IPS-18a (cell line): ENCODE measurements around the gene MFN1.

Source experiments
- H3K27ac ChIP-seq: one replicate; pipeline ENCODE4 v1.5.1; 2013; ENCODE audit warnings: low read length
- H3K27me3 ChIP-seq: one replicate; pipeline ENCODE4 v1.6.1; 2013; ENCODE audit warnings: mild to moderate bottlenecking, low read length; ENCODE audit not compliant: control insufficient read depth, insufficient read depth
- H3K36me3 ChIP-seq: one replicate; pipeline ENCODE4 v1.6.1; 2013; ENCODE audit warnings: low read depth, low read length; ENCODE audit not compliant: control insufficient read depth
- H3K4me1 ChIP-seq: one replicate; pipeline ENCODE4 v1.6.1; 2013; ENCODE audit warnings: low read depth, low read length; ENCODE audit not compliant: control insufficient read depth
- H3K4me3 ChIP-seq: one replicate; pipeline ENCODE4 v1.5.1; 2013; ENCODE audit warnings: low read length
- H3K9ac ChIP-seq: one replicate; pipeline ENCODE4 v1.6.1; 2013; ENCODE audit warnings: mild to moderate bottlenecking, low read length, moderate library complexity
- H3K9me3 ChIP-seq: one replicate; pipeline ENCODE4 v1.6.1; 2013; ENCODE audit warnings: low read depth, low read length; ENCODE audit not compliant: control insufficient read depth

Gene MFN1

DNA sequence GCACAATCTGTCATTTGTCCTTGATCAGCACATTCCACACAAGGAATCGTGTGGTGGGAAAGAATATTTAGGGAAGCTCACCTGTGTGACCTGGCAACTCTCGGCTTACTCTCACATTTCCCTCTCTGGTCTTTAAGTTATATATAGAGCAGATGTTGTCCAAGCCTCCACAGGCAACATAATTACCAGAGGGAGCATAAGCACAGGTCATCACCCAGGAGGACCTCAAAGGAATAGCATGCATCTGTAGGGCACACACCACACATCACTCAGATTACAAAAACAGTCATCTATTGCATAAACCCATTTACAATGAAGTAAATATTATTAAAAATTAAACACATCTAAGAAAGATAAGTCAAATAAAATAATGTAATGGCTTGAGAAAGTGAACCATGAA lies 67.3 kb downstream of the MFN1 start:
- no peaks in the 10 kb centered on the region for H3K9me3 ChIP-seq
- no peak overlapping the region for H3K27ac ChIP-seq
- no peaks in the 10 kb centered on the region for H3K27me3 ChIP-seq
- no peak overlapping the region for H3K4me3 ChIP-seq
- H3K36me3 ChIP-seq, result peaks cover 3% of the 10 kb centered on the region
- no peak overlapping the region for H3K9ac ChIP-seq
- peaks cover 4% of the 10 kb centered on the region for H3K4me1 ChIP-seq

DNA sequence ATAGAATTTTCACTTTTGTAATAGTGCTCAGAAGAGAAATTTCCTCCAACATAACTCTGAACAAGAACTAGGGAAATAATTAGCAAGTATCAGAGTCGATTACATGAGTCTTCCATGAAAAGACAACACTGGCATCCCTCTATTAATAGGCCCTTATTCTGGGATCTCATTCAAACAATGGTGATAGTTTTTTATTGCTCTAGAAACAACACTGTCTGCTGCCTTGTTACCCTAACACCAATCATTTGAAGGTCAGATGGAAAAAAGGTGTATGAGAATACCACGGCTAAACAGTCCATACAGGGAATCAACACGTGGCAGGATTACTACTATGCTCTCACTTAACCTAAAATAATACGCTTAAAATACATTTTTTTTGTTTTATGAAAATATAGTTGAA lies 67.9 kb downstream of the MFN1 start:
- no peaks in the 10 kb centered on the region for H3K9me3 ChIP-seq
- no peak overlapping the region for H3K27ac ChIP-seq
- H3K4me3 ChIP-seq, result no peak overlapping the region
- H3K27me3 ChIP-seq, result no peaks in the 10 kb centered on the region
- peaks cover 2% of the 10 kb centered on the region for H3K4me1 ChIP-seq
- H3K9ac ChIP-seq, result no peak overlapping the region
- peaks cover 3% of the 10 kb centered on the region for H3K36me3 ChIP-seq

- Histone ChIP-seq H3K9me3 (no peaks in the 10 kb centered on the region), H3K27ac (no peak overlapping the region), H3K36me3 (peaks cover 3% of the 10 kb centered on the region), H3K4me1 (no peaks in the 10 kb centered on the region), H3K27me3 (no peaks in the 10 kb centered on the region), H3K4me3 (no peak overlapping the region), H3K9ac (no peak overlapping the region)
Measured at GRCh38 chr3:179416681-179417080, 69.2 kb downstream of the MFN1 start.

- Histone ChIP-seq H3K27ac (no peak overlapping the region), H3K36me3 (peaks cover 3% of the 10 kb centered on the region), H3K4me1 (no peaks in the 10 kb centered on the region), H3K27me3 (no peaks in the 10 kb centered on the region), H3K9ac (no peak overlapping the region), H3K9me3 (no peaks in the 10 kb centered on the region), H3K4me3 (no peak overlapping the region)
Measured at GRCh38 chr3:179418610-179419009, 71.1 kb downstream of the MFN1 start.

GRCh38 chr3:179421500-179421899 lies 74.0 kb downstream of the MFN1 start:
- H3K4me3 ChIP-seq, result no peak overlapping the region
- peaks cover 3% of the 10 kb centered on the region for H3K36me3 ChIP-seq
- no peaks in the 10 kb centered on the region for H3K9me3 ChIP-seq
- H3K9ac ChIP-seq, result no peak overlapping the region
- H3K27me3 ChIP-seq, result no peaks in the 10 kb centered on the region
- no peaks in the 10 kb centered on the region for H3K4me1 ChIP-seq
- no peak overlapping the region for H3K27ac ChIP-seq

DNA sequence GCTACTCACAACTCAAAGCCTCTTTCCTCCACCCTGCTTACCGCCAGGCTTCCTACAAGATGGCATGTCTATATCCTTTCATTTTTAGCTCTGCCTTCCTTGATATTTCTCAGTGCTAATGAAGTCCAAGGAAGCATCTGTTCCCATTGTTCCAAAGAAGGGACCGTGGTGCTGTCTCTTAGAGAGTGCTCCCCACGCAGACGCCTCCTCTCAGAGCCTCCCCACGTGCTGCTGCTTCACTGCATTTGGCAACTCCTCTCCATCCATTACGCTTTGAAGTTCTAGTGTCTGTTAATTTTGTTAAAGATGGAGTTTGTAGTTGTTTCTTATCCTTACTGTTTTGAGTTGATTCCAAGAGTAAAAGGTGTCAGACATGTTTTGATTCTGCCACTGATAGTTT lies 77.6 kb downstream of the MFN1 start:
- H3K27ac ChIP-seq, result no peak overlapping the region

GRCh38 chr3:179428876-179429548 lies 81.5 kb downstream of the MFN1 start:
- no peak overlapping the region for H3K9ac ChIP-seq

More for the DNA sequence above, 77.6 kb downstream of the MFN1 start:
- no peaks in the 10 kb centered on the region for H3K27me3 ChIP-seq
- no peak overlapping the region for H3K9ac ChIP-seq
- no peaks in the 10 kb centered on the region for H3K36me3 ChIP-seq
- no peaks in the 10 kb centered on the region for H3K4me1 ChIP-seq
- no peaks in the 10 kb centered on the region for H3K9me3 ChIP-seq
- H3K4me3 ChIP-seq, result no peak overlapping the region

DNA sequence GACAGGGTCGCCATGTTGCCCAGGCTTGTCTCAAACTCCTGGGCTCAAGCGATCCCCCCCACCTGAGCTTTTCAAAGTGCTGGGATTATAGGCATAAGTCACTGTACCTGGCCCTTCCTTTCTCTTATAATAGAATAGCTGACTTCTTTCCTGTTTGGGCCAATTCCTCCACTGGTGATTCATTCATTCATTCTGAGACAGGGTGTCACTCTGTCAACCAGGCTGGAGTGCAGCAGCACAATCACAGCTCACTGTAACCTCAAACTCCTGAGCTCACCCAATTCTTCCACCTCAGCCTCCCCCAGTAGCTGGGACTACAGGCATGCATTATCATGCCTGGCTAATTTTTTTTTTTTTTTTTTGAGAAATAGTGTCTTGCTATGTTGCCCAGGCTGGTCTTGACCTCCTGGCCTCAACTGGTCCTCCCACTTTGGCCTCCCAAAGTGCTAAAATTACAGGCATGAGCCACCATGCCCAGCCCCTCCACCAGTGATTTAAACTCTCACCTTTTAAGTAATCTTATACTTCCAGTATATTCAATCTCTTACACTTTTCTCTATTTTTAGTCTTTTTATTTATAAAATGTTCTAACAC lies 82.9 kb downstream of the MFN1 start:
- H3K4me3 ChIP-seq, result no peak overlapping the region
- H3K9me3 ChIP-seq, result no peaks in the 10 kb centered on the region
- no peak overlapping the region for H3K27ac ChIP-seq
- H3K9ac ChIP-seq, result no peak overlapping the region
- H3K4me1 ChIP-seq, result no peaks in the 10 kb centered on the region
- no peaks in the 10 kb centered on the region for H3K27me3 ChIP-seq
- H3K36me3 ChIP-seq, result no peaks in the 10 kb centered on the region

More at GRCh38 chr3:179428876-179429548, 81.5 kb downstream of the MFN1 start:
- Histone ChIP-seq H3K36me3 (no peaks in the 10 kb centered on the region), H3K4me1 (no peaks in the 10 kb centered on the region), H3K4me3 (no peak overlapping the region), H3K27me3 (no peaks in the 10 kb centered on the region), H3K9me3 (no peaks in the 10 kb centered on the region), H3K27ac (no peak overlapping the region)

DNA sequence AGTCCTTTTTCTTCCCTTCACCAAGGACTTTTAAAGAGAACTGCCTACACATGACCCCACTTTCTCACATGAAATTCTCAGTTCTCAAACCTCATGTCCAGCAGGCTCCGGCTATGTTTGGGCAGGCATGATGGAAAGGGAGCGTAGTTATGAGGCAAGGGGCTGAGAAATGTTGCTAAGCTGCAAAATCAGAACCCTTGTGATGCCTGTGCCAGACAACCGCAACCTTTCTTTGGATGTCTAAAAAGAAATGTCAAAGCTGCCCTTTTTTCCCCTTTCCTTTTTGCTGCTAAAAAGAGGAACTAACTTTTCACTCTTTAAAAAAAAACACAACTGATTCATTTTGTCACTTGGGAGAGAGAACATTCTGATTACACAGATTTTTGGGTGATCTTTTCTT lies 84.5 kb downstream of the MFN1 start:
- Histone ChIP-seq H3K4me1 (no peaks in the 10 kb centered on the region), H3K9ac (no peak overlapping the region), H3K36me3 (no peaks in the 10 kb centered on the region), H3K9me3 (no peaks in the 10 kb centered on the region), H3K27ac (no peak overlapping the region), H3K4me3 (no peak overlapping the region), H3K27me3 (no peaks in the 10 kb centered on the region)

DNA sequence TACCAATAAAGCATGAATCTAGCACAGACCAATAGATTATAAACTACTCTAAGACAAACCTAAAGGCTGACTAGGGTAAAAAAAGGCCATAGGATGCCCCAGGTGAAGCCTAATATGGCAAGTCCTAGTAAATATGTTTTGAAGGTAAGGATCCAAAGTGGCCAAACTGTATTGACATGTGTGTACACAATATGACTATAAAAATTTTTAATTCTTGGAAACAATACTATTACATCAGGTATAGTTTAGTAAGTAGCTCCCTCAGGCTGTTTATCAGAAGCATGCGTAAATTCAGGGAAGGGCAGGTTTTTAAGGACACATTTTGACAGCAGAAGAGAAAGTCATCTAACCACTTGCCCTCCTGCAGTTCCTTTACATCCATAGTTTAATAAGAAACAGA lies 84.9 kb downstream of the MFN1 start:
- H3K9me3 ChIP-seq, result no peaks in the 10 kb centered on the region
- no peaks in the 10 kb centered on the region for H3K36me3 ChIP-seq
- no peak overlapping the region for H3K9ac ChIP-seq
- H3K4me3 ChIP-seq, result no peak overlapping the region
- H3K4me1 ChIP-seq, result no peaks in the 10 kb centered on the region
- no peaks in the 10 kb centered on the region for H3K27me3 ChIP-seq
- no peak overlapping the region for H3K27ac ChIP-seq

- H3K27ac ChIP-seq, result no peak overlapping the region
- no peak overlapping the region for H3K9ac ChIP-seq
- H3K4me1 ChIP-seq, result peaks cover 14% of the 10 kb centered on the region
- no peaks in the 10 kb centered on the region for H3K36me3 ChIP-seq
- no peak overlapping the region for H3K4me3 ChIP-seq
- no peaks in the 10 kb centered on the region for H3K9me3 ChIP-seq
- no peaks in the 10 kb centered on the region for H3K27me3 ChIP-seq
Measured at GRCh38 chr3:179436517-179436916, 89.0 kb downstream of the MFN1 start.

- no peaks in the 10 kb centered on the region for H3K9me3 ChIP-seq
- H3K27ac ChIP-seq, result no peak overlapping the region
- peaks cover 14% of the 10 kb centered on the region for H3K4me1 ChIP-seq
- H3K36me3 ChIP-seq, result no peaks in the 10 kb centered on the region
- H3K4me3 ChIP-seq, result no peak overlapping the region
- H3K9ac ChIP-seq, result no peak overlapping the region
- H3K27me3 ChIP-seq, result no peaks in the 10 kb centered on the region
Measured at GRCh38 chr3:179438841-179439240, 91.3 kb downstream of the MFN1 start.
